Breast epithelium (tissue), 3 donors: ENCODE data around the gene MNDA.

Source experiments
- POLR2A ChIP-seq: fragments of 450-650 bp; IDR thresholded peaks from one replicate; pipeline ENCODE4 v1.6.1; 2016; ENCODE audit warnings: antibody characterized with exemption, mild to moderate bottlenecking, moderate library complexity
- TF ChIP-seq, protein P1 (sequence below), 3 donors: fragments of 450-650 bp; IDR thresholded peaks; one replicate each; pipeline ENCODE4 v1.5.1; 2016 to 2017; ENCODE audit warnings: antibody characterized with exemption in 3 of 3, mild to moderate bottlenecking in 3 of 3, moderate library complexity in 3 of 3

DNA sequence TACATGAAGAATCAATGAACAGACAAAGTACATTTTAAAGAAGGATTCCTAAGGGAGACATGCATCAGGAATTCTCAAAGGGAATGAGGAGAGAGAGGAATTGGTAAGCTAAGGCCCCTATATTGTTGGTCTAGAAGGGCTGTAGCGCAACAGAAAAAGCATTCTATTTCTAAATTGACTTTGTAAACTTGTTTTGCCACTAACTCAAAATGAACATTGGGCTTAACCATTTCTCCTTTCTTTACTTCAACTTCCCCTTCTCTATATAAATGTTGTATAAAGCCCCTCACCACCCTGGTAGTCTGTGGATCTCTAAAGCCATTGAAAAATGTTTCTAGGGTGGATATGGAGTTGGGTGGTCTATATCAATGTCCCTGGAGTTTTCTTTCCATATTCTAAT is 29.8 kb upstream of the MNDA start:
- TF ChIP-seq, protein P1, sequence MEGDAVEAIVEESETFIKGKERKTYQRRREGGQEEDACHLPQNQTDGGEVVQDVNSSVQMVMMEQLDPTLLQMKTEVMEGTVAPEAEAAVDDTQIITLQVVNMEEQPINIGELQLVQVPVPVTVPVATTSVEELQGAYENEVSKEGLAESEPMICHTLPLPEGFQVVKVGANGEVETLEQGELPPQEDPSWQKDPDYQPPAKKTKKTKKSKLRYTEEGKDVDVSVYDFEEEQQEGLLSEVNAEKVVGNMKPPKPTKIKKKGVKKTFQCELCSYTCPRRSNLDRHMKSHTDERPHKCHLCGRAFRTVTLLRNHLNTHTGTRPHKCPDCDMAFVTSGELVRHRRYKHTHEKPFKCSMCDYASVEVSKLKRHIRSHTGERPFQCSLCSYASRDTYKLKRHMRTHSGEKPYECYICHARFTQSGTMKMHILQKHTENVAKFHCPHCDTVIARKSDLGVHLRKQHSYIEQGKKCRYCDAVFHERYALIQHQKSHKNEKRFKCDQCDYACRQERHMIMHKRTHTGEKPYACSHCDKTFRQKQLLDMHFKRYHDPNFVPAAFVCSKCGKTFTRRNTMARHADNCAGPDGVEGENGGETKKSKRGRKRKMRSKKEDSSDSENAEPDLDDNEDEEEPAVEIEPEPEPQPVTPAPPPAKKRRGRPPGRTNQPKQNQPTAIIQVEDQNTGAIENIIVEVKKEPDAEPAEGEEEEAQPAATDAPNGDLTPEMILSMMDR (IDR thresholded peaks at IDR 0.05), result no peak
- no peak for TF ChIP-seq POLR2A
